Heart left ventricle (tissue), 16 donors: ENCODE measurements around the gene RREB1. TPM values are rescaled to one million over a fixed set of nuclear protein-coding genes. Genes with fewer than 3 reads are reported as not detected.
A peak's percentile ranks its signal among the peaks of the same experiment; 100 is the strongest.

Experiments
- ATAC-seq, 4 donors: fragments of 200-7000 bp; cut with Tn5 transposase; one replicate each; pipeline ENCODE4 v1.9.1; 2020 to 2022; ENCODE audit warnings: moderate library complexity in 4 of 4, mild to moderate bottlenecking in 3 of 4, moderate number of reproducible peaks in 1 of 4
- DNase-seq, 5 donors: peaks; one replicate each; pipeline ENCODE4 v3.0.0-alpha.2; 2020
- H3K27ac ChIP-seq, 12 donors: fragments of 200-600 bp; sonication (generic) in 4 of 12; one replicate each; pipeline versions ENCODE4 v1.5.0 to v1.8.0; 2016 to 2022; ENCODE audit warnings: mild to moderate bottlenecking in 2 of 12
- H3K27me3 ChIP-seq, 9 donors: fragments of 200-600 bp; sonication (generic) in 2 of 9; one replicate each; pipeline versions ENCODE4 v1.5.1 to v1.8.0; 2016 to 2022; ENCODE audit warnings: mild to moderate bottlenecking in 3 of 9
- H3K36me3 ChIP-seq, 9 donors: fragments of 200-600 bp; sonication (generic) in 2 of 9; one replicate each; pipeline versions ENCODE4 v1.5.0 to v1.8.0; 2018 to 2022; ENCODE audit warnings: mild to moderate bottlenecking in 2 of 9
- H3K4me1 ChIP-seq, 12 donors: fragments of 200-600 bp; sonication (generic) in 4 of 12; one replicate each; pipeline versions ENCODE4 v1.5.0 to v1.8.0; 2016 to 2022; ENCODE audit warnings: mild to moderate bottlenecking in 3 of 12
- H3K4me3 ChIP-seq, 12 donors: fragments of 200-600 bp; sonication (generic) in 4 of 12; one replicate each; pipeline versions ENCODE4 v1.5.0 to v1.8.0; 2017 to 2022; ENCODE audit warnings: mild to moderate bottlenecking in 9 of 12, moderate library complexity in 4 of 12
- H3K9me3 ChIP-seq, 12 donors: fragments of 200-600 bp; sonication (generic) in 4 of 12; one replicate each; pipeline versions ENCODE4 v1.5.0 to v1.8.0; 2016 to 2022; ENCODE audit warnings: mild to moderate bottlenecking in 1 of 12
- POLR2A ChIP-seq, 2 donors: fragments of 450-650 bp; IDR thresholded peaks; one replicate each; pipeline ENCODE4 v1.6.1; 2017; ENCODE audit warnings: antibody characterized with exemption in 2 of 2, mild to moderate bottlenecking in 2 of 2, moderate library complexity in 2 of 2
- WGBS, 4 donors: extraction: QIAGEN DNeasy Blood & Tissue Kit in 2 of 4; methylation state at CpG; one replicate each; pipeline versions ENCODE4 v1.1.5 to v1.1.7; 2013 to 2018; 5-methylcytosine and 5-hydroxymethylcytosine counted together
- intact Hi-C, 10 donors: fragments of 100-400 bp; cut with DNase I; formaldehyde crosslinking; loops; one replicate each; pipeline versions ENCODE4 v1.11.1 to v1.14.2; 2022
- polyA plus RNA-seq, 2 donors: library from polyadenylated mRNA; stranded (reverse); fragments of 200-250 nt; gene quantifications; one replicate each; pipeline ENCODE4 v1.2.3, GENCODE V29; 2013
- total RNA-seq, 9 donors: library from RNA; depleted of rRNA in 2 of 9; stranded (reverse); fragments of >200 nt in 2 of 9; fragmentation: NEBNext Ultra II Directional in 3 of 9; extraction: Animal tissue kit (Norgen Biotek cat#: 25700) in 3 of 9; gene quantifications; one replicate each; pipeline versions ENCODE4 v1.1.0 to v1.2.4, GENCODE V29; 2016 to 2023
- TF ChIP-seq, protein P1 (sequence below), 12 donors: fragments of 200-600 bp; sonication (generic) in 4 of 12; IDR thresholded peaks; one replicate each; pipeline versions ENCODE4 v1.5.0 to v1.8.0; 2018 to 2022; ENCODE audit warnings: antibody characterized with exemption in 12 of 12, mild to moderate bottlenecking in 5 of 12
- donor health status: ischemic (EF 13 %, LVEDD 7.1; RV severe dilation, severe dysfunction).
- donor health status: healthy with polysubstance abuse.
- donor health status: DM: no; HTN: yes; CAD: no.
- donor health status: DM: no; HTN: no; CAD: no.
- donor health status: ischemic (EF 25% LVEDD 6.9; RV normal size, moderate dysfunction).
- donor health status: ischemic (EF 25% LVEDD 5.7; RV mildly dilated, moderate dysfunction).
- donor health status: healthy.
- donor health status: DM: yes; HTN: yes; CAD: no.
- donor health status: ischemic (EF 35%, LVEDD 5.7; RV mildly dilated, moderate dysfunction).
- donor health status: nonischemic (EF 11% LVEDD 7.7; RV severe dilation, severe dysfunction).
- donor health status: DM: yes; HTN: yes; CAD: no.
- donor health status: PGD.
- donor health status: ischemic (EF 29% LVEDD 5.4; RV normal size, mild dysfunction).
- donor health status: nonischemic (EF 23%, LVEDD 6.1; RV moderate dilation, normal function).

RREB1 gene
- total and polyA plus RNA-seq, 11 donors = 8.7 to 49.4 (median 35.7) TPM

DNA sequence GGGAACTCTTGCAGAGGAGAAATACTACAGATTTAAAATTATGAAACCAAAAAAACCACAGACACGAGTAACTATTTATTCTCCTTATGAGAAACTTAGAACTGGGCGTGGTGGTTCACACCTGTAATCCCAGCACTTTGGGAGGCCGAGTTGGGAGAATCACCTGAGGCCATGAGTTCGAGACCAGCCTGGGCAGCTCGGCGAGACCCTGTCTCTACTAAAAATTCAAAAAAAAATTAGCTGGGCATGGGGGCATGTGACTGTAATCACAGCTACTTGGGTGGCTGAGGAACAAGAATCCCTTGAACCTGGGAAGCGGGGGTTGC is 168.4 kb downstream of the RREB1 start:
- DNase-seq (no peak), ATAC-seq (no peak)
- 61 to 73% (median 65%) methylated on average over 7 of the region's 7 CpGs for WGBS, 4 donors
- Histone ChIP-seq H3K4me3 (no peak overlapping the region), H3K36me3 (peaks cover 0 to 5% (median 0%) of the 10 kb centered on the region in 9 donors), H3K9me3 (no peaks in the 10 kb centered on the region), H3K27me3 (no peaks in the 10 kb centered on the region), H3K27ac (no peak overlapping the region), H3K4me1 (peaks cover 0 to 17% (median 0%) of the 10 kb centered on the region in 12 donors)
- intact Hi-C loops = loop anchor here in 9 of 10 donors (1.0 to 5.0 kb wide), 4 partner anchors 111 to 341 kb away; partner anchors contain the start of genes CAGE1 (in 3 of the 9) and RIOK1 (in 3 of the 9)
- TF ChIP-seq, protein P1, sequence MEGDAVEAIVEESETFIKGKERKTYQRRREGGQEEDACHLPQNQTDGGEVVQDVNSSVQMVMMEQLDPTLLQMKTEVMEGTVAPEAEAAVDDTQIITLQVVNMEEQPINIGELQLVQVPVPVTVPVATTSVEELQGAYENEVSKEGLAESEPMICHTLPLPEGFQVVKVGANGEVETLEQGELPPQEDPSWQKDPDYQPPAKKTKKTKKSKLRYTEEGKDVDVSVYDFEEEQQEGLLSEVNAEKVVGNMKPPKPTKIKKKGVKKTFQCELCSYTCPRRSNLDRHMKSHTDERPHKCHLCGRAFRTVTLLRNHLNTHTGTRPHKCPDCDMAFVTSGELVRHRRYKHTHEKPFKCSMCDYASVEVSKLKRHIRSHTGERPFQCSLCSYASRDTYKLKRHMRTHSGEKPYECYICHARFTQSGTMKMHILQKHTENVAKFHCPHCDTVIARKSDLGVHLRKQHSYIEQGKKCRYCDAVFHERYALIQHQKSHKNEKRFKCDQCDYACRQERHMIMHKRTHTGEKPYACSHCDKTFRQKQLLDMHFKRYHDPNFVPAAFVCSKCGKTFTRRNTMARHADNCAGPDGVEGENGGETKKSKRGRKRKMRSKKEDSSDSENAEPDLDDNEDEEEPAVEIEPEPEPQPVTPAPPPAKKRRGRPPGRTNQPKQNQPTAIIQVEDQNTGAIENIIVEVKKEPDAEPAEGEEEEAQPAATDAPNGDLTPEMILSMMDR (IDR thresholded peaks at IDR 0.05) = peak in 1 of 12 donors; percentile 1
- no peak for TF ChIP-seq POLR2A (IDR thresholded peaks at IDR 0.05)

DNA sequence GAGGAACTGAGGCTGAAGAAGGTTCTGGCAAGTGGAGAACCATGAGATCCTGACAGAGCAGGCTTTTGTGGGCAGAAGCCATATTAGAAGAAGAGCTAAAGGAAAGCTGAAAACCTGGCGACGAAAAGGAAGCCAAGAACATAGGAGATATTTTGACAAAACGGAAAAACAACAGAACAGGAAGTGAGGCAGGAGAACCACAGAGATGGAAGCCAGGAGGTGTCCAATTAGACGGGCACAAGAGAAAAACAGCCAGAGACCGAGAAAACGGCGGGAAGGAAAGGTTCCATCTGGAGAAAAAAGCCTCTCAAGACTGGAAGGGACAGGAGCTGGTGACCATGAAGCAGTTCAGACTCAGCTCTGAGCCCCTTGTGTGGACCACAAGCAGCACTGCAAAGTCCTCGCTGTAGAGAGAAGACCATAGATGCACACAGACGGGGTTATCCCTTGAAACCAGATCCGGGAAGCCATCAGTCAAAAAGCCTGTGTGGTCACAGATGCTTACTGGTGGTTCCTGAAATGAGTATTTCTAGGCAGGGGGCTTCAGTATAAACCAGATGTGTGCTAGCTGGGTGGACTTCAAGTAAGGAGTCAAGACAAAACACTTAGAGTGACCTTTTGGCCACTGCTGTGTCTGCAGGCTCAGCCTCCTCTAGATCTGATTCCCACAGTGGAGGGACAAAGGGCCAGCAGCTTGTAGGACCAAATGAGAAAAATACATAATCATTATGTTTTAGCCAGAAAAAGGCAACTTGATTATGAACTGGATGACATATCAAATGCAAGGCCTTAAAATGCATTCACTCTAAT is 174.5 kb downstream of the RREB1 start:
- Histone ChIP-seq H3K4me1 (peaks cover 0 to 20% (median 0%) of the 10 kb centered on the region in 12 donors), H3K4me3 (no peak overlapping the region), H3K27ac (peak overlapping the region in 1 of 12 donors; percentile 9), H3K36me3 (peaks cover 0 to 45% (median 35%) of the 10 kb centered on the region in 9 donors), H3K9me3 (no peaks in the 10 kb centered on the region), H3K27me3 (no peaks in the 10 kb centered on the region)
- WGBS, 4 donors = 69 to 77% (median 73%) methylated on average over 10 of the region's 10 CpGs
- ATAC-seq (no peak), DNase-seq (no peak)
- intact Hi-C loops = loop anchor here in 2 of 10 donors (10.0 kb wide), 3 partner anchors 112 to 332 kb away; no protein-coding TSS in a partner anchor
- no peak for TF ChIP-seq POLR2A (IDR thresholded peaks at IDR 0.05)
- TF ChIP-seq, protein P1 (IDR thresholded peaks at IDR 0.05) = no peak

DNA sequence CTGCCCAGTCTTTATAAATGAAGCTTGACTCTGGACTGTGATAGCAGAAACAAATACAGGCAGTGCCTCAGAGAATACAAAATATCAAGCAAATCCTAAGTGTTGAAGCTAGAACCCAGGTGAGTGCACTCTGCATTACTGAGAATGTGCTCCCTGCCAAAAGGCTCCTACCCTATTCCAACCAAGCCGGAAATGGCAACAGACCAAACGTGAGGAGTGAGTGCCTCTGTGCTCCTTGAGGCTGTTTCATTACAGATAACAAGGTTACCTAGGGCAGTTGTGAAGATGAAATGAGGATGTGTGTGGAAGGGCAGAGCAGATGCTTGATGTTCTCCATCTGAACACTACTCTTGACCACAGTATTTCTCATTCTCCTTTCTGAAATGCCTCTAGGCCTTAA is 175.9 kb downstream of the RREB1 start:
- Histone ChIP-seq H3K36me3 (peaks cover 0 to 59% (median 49%) of the 10 kb centered on the region in 9 donors), H3K9me3 (no peaks in the 10 kb centered on the region), H3K4me1 (peaks cover 0 to 11% (median 0%) of the 10 kb centered on the region in 12 donors), H3K4me3 (no peak overlapping the region), H3K27ac (no peak overlapping the region), H3K27me3 (no peaks in the 10 kb centered on the region)
- WGBS, 4 donors = 43 to 86% (median 79%) methylated on average over 2 of the region's 2 CpGs
- DNase-seq = no peak
- TF ChIP-seq, protein P1 (IDR thresholded peaks at IDR 0.05) = no peak
- no peak for TF ChIP-seq POLR2A (IDR thresholded peaks at IDR 0.05)
- ATAC-seq = no peak
- intact Hi-C loops = loop anchor here in 2 of 10 donors (10.0 kb wide), 3 partner anchors 111 to 331 kb away; no protein-coding TSS in a partner anchor

DNA sequence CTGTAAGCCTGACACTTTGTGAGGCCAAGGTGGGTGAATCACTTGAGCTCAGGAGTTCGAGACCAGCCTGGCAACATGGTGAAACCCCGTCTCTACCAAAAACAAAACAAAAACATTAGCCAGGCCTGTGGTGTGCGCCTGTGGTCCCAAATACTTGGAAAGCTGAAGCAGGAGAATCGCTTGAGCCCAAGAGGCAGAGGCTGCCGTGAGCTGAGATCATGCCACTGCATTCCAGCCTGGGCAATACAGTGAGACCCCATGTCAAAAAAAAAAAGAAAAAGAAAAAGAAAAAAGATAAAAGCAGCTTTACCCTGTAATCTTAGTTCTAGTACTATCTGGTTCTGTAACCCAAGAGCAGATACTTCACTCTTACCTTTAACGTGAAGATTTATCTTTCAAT is 177.7 kb downstream of the RREB1 start:
- Histone ChIP-seq H3K27ac (no peak overlapping the region), H3K27me3 (no peaks in the 10 kb centered on the region), H3K4me1 (peaks cover 0 to 7% (median 0%) of the 10 kb centered on the region in 12 donors), H3K9me3 (no peaks in the 10 kb centered on the region), H3K4me3 (no peak overlapping the region), H3K36me3 (peaks cover 0 to 73% (median 66%) of the 10 kb centered on the region in 9 donors)
- TF ChIP-seq, protein P1 (IDR thresholded peaks at IDR 0.05) = no peak
- no peak for TF ChIP-seq POLR2A (IDR thresholded peaks at IDR 0.05)
- DNase-seq (no peak), ATAC-seq (no peak)
- 93 to 98% (median 95%) methylated on average over 6 of the region's 6 CpGs for WGBS, 4 donors
- intact Hi-C loops = loop anchor here in 2 of 10 donors (10.0 kb wide), 3 partner anchors 109 to 329 kb away; no protein-coding TSS in a partner anchor
